Cardiac muscle cell (in vitro differentiated cells and primary cell): ENCODE measurements around the gene CASP6. TPM values are rescaled to one million over a fixed set of nuclear protein-coding genes. Genes with fewer than 3 reads are reported as not detected.
A peak's percentile ranks its signal among the peaks of the same experiment; 100 is the strongest.

Experiments
- DNase-seq, 2 donors: peaks; one replicate each; pipeline versions ENCODE4 v3.0.0 to v3.0.0-alpha.2; 2010 to 2017; ENCODE audit warnings: low read depth in 1 of 2, low spot score in 1 of 2
- H3K27ac ChIP-seq: fragments of 200-600 bp; sonication (generic); 2 replicates; pipeline ENCODE4 v1.5.1; 2016
- H3K27me3 ChIP-seq: fragments of 200-600 bp; sonication (generic); 2 replicates; pipeline ENCODE4 v1.6.0; 2016; ENCODE audit warnings: control low read depth
- H3K36me3 ChIP-seq: fragments of 200-600 bp; sonication (generic); 2 replicates; pipeline ENCODE4 v1.5.1; 2016; ENCODE audit warnings: control low read depth
- H3K4me1 ChIP-seq: fragments of 200-600 bp; sonication (generic); 2 replicates; pipeline ENCODE4 v1.8.1; 2017; ENCODE audit warnings: low read depth, mild to moderate bottlenecking, mixed run types
- H3K4me3 ChIP-seq: fragments of 200-600 bp; sonication (generic); 2 replicates; pipeline ENCODE4 v1.5.1; 2016; ENCODE audit warnings: mild to moderate bottlenecking
- H3K9me3 ChIP-seq: fragments of 200-600 bp; sonication (generic); 2 replicates; pipeline ENCODE4 v1.5.1; 2017; ENCODE audit warnings: low read depth, mild to moderate bottlenecking, control low read depth
- CTCF ChIP-seq: IDR thresholded peaks from 2 replicates; pipeline ENCODE4 v1.5.1; 2012; ENCODE audit warnings: low read depth, mild to moderate bottlenecking, low read length
- polyA plus RNA-seq: library from polyadenylated mRNA; unstranded; fragments of >200 nt; fragmentation: Nextera tagmentation; extraction: Ambion mirVana; gene quantifications from 2 replicates; pipeline ENCODE4 v1.2.1, GENCODE V29; 2016
- total RNA-seq: library from RNA; depleted of rRNA; stranded (reverse); fragments of >200 nt; gene quantifications from 2 replicates; pipeline ENCODE4 v1.2.3, GENCODE V29; 2016

The CASP6 gene
- total RNA-seq (23.4 and 28.9 TPM in 2 replicates), polyA plus RNA-seq (45.6 and 47.1 TPM in 2 replicates)

DNA sequence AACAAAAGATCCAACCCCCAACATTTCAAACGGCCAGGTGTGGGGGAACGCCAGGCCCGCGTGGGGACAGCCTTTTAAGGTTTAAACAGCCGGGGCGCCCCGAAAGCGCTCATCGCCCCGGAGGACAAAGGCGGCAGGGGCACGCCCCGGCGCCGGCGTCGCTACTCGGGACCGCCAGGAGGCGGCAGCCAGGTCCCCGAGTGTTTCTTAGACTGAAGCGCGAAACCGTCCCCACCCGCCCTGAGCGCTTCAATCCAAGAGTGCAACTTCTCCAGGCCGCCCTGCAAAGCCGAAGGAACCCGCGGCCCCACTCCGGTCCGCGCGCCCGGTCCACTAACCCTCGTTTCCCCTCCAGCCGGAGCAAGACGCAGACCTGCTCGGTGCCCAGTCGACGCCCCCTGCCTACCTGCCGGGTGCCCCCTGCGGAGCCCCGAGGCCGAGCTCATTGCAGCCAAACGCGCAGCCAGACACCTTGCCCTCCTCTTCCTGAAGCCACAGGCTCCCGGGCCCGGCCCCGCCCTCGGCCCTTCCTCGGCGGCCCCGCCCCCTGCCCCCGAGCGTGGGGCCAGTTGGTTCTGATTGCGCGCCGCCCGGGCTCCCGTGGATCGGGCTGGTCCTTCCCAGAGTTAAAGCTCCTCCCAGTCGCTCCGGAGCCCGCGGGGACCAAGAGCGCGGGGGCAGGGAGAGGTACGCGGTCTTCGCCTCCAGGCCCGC, at the start of gene CASP6:
TSS of gene CASP6 (minus strand) at position 496 of the 714 bp plus-strand sequence. CDS start at position 446, 50 bp downstream.
- Histone ChIP-seq H3K4me1 (peaks cover 7% of the 10 kb centered on the region), H3K27ac (peak within 1 kb of the TSS; percentile 72), H3K9me3 (no peaks in the 10 kb centered on the region), H3K36me3 (peaks cover 1% of the 10 kb centered on the region), H3K27me3 (no peaks in the 10 kb centered on the region), H3K4me3 (peak within 1 kb of the TSS; percentile 73)
- peak; percentile 68 for TF ChIP-seq CTCF
- DNase-seq, result peak; percentile 83 to 87

GRCh38 chr4:109752525-109752924, 49.3 kb upstream of the CASP6 start:
- H3K4me1 ChIP-seq, result no peaks in the 10 kb centered on the region
- H3K9me3 ChIP-seq, result no peaks in the 10 kb centered on the region
- TF ChIP-seq CTCF, result no peak
- H3K36me3 ChIP-seq, result no peaks in the 10 kb centered on the region
- no peak overlapping the region for H3K4me3 ChIP-seq
- peak in 1 of 2 donors; percentile 9 for DNase-seq
- no peaks in the 10 kb centered on the region for H3K27me3 ChIP-seq
- H3K27ac ChIP-seq, result no peak overlapping the region

- Histone ChIP-seq H3K4me3 (no peak overlapping the region), H3K27me3 (no peaks in the 10 kb centered on the region)
Measured at GRCh38 chr4:109751852-109752251, 48.6 kb upstream of the CASP6 start.

GRCh38 chr4:109750652-109751244, 47.5 kb upstream of the CASP6 start:
- H3K9me3 ChIP-seq, result no peaks in the 10 kb centered on the region
- no peaks in the 10 kb centered on the region for H3K4me1 ChIP-seq
- H3K36me3 ChIP-seq, result no peaks in the 10 kb centered on the region
- H3K4me3 ChIP-seq, result no peak overlapping the region
- no peak for TF ChIP-seq CTCF
- H3K27me3 ChIP-seq, result no peaks in the 10 kb centered on the region
- no peak for DNase-seq
- H3K27ac ChIP-seq, result no peak overlapping the region

More at GRCh38 chr4:109751852-109752251, 48.6 kb upstream of the CASP6 start:
- Histone ChIP-seq H3K4me1 (no peaks in the 10 kb centered on the region), H3K27ac (no peak overlapping the region), H3K9me3 (no peaks in the 10 kb centered on the region), H3K36me3 (no peaks in the 10 kb centered on the region)
- DNase-seq, result no peak
- no peak for TF ChIP-seq CTCF

DNA sequence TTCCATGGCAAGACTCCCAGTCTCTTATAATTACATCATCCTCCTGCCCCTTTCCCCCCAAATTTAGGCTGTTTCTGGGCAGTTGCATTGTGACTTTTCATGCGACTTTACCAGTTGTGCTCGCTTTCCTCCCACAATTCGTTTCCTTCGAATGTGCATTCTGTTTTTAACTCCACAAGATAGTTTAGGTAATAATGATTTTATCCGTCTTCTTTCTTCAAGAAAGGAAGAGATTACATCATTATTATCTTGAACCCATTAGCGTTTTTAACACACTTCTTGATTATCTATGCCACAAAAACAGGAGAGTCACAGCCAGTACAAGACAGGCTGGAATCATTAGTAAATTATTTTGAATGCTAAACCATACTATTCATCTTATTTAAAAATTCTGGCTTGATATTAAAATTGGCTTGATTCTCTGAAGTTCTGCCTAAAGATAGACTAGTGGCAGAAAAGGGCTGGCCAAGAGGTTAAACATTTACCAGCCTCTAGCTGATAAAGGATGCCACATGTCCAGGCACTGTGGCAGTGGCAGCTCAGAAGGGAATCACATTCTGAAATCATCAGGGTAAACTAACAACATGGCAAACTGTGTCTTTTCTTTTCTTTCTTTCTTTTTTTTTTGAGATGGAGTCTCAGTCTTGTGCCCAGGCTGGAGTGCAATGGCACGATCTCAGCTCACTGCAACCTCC, 46.3 kb upstream of the CASP6 start:
- H3K9me3 ChIP-seq, result no peaks in the 10 kb centered on the region
- H3K36me3 ChIP-seq, result no peaks in the 10 kb centered on the region
- no peaks in the 10 kb centered on the region for H3K4me1 ChIP-seq
- H3K4me3 ChIP-seq, result no peak overlapping the region
- no peak for DNase-seq
- no peaks in the 10 kb centered on the region for H3K27me3 ChIP-seq
- H3K27ac ChIP-seq, result no peak overlapping the region
- TF ChIP-seq CTCF, result no peak
